ENCODE measurements around the gene PTGS1. TPM values are rescaled to one million over a fixed set of nuclear protein-coding genes. Genes with fewer than 3 reads are reported as not detected.

The PTGS1 gene
- polyA plus RNA-seq, 1 of the 3 experiments (the other 2 are of a cell fraction): 5.4 TPM

- no peak overlapping the region for H3K27ac ChIP-seq (ENCODE audit: low read depth in 2 of 2, low read length in 1 of 2)
- no peaks in the 10 kb centered on the region for H3K27me3 ChIP-seq (ENCODE audit: insufficient read depth)
- peaks cover 0 to 6% of the 10 kb centered on the region in 2 experiments; a peak in 1 of 4 replicates for H3K4me1 ChIP-seq (ENCODE audit: control insufficient read depth in 1 of 2, insufficient read depth in 2 of 2, low read depth in 1 of 2, low read length in 1 of 2)
- H2AFZ ChIP-seq (ENCODE audit: low read depth): no peak overlapping the region
- POLR2A ChIA-PET: no interaction called here
- CTCF ChIA-PET: interaction anchor here (2.3 to 21.3 kb wide), 5 partner anchors 8 to 253 kb away, joined by 11 to 528 read pairs (median 26); partner anchors contain the start of gene TTLL11
- no peaks in the 10 kb centered on the region for H4K20me1 ChIP-seq (ENCODE audit: insufficient read depth)
- no peaks in the 10 kb centered on the region for H3K36me3 ChIP-seq (replicated peaks in 1 of 2; ENCODE audit: control insufficient read depth in 1 of 2, insufficient read depth in 2 of 2, low read length in 1 of 2)
- TF ChIP-seq NFIC (IDR thresholded peaks at IDR 0.05; ENCODE audit: borderline replicate concordance) (no peak), PBX3 (IDR thresholded peaks at IDR 0.05) (no peak), ZBTB33 (IDR thresholded peaks at IDR 0.05; ENCODE audit: borderline replicate concordance, low read depth) (no peak), TEAD4 (IDR thresholded peaks at IDR 0.05; ENCODE audit: borderline replicate concordance, insufficient read depth) (no peak), GABPA (IDR thresholded peaks at IDR 0.05; ENCODE audit: low read depth) (no peak), NRF1 (IDR thresholded peaks at IDR 0.05; ENCODE audit: low read depth, low read length) (no peak), USF1 (IDR thresholded peaks at IDR 0.05; ENCODE audit: borderline replicate concordance, low read depth) (no peak), MAX (IDR thresholded peaks at IDR 0.05; ENCODE audit: low read depth) (no peak)
- H3K79me2 ChIP-seq (ENCODE audit: insufficient read depth): no peaks in the 10 kb centered on the region
- no peaks in the 10 kb centered on the region for H3K9me2 ChIP-seq
- WGBS (ENCODE audit: low lambda C conversion rate): 98% methylated on average over 2 of the region's 2 CpGs
- DNase-seq: no peak
- H3K4me2 ChIP-seq: no peak overlapping the region
- no peaks in the 10 kb centered on the region for H3F3A ChIP-seq (replicated peaks; ENCODE audit: insufficient read depth)
- no peak overlapping the region for H3K4me3 ChIP-seq (ENCODE audit: low read depth in 2 of 2, low read length in 1 of 2)
- no peak overlapping the region for H3K9ac ChIP-seq
- H3K9me3 ChIP-seq: no peaks in the 10 kb centered on the region
Observed at GRCh38 chr9:122348791-122349190, 22.0 kb upstream of the PTGS1 start.

GRCh38 chr9:122349201-122349600 is 21.6 kb upstream of the PTGS1 start:
- DNase-seq: no peak
- H3K4me1 ChIP-seq (ENCODE audit: control insufficient read depth in 1 of 2, insufficient read depth in 2 of 2, low read depth in 1 of 2, low read length in 1 of 2): peaks cover 0 to 6% of the 10 kb centered on the region in 2 experiments; a peak in 1 of 4 replicates
- CTCF ChIA-PET: interaction anchor here (1.7 to 21.3 kb wide), 11 partner anchors 8 to 253 kb away, joined by 7 to 528 read pairs (median 20); partner anchors contain the start of gene TTLL11
- POLR2A ChIA-PET: no interaction called here
- H3K36me3 ChIP-seq (replicated peaks in 1 of 2; ENCODE audit: control insufficient read depth in 1 of 2, insufficient read depth in 2 of 2, low read length in 1 of 2): no peaks in the 10 kb centered on the region
- H3K9me2 ChIP-seq: no peaks in the 10 kb centered on the region
- TF ChIP-seq JUND (IDR thresholded peaks at IDR 0.05) (no peak), CTCF (IDR thresholded peaks at IDR 0.05) (no peak), USF2 (IDR thresholded peaks at IDR 0.05; ENCODE audit: borderline replicate concordance, low read depth, low read length) (no peak)
- H3F3A ChIP-seq (replicated peaks; ENCODE audit: insufficient read depth): no peaks in the 10 kb centered on the region
- WGBS (ENCODE audit: low lambda C conversion rate): 71% methylated on average over 4 of the region's 4 CpGs
- no peak overlapping the region for H3K4me3 ChIP-seq (ENCODE audit: low read depth in 2 of 2, low read length in 1 of 2)
- H3K79me2 ChIP-seq (ENCODE audit: insufficient read depth): no peaks in the 10 kb centered on the region
- H3K9ac ChIP-seq: no peak overlapping the region
- H2AFZ ChIP-seq (ENCODE audit: low read depth): no peak overlapping the region
- no peak overlapping the region for H3K27ac ChIP-seq (ENCODE audit: low read depth in 2 of 2, low read length in 1 of 2)
- H3K27me3 ChIP-seq (ENCODE audit: insufficient read depth): no peaks in the 10 kb centered on the region
- no peak overlapping the region for H3K4me2 ChIP-seq
- no peaks in the 10 kb centered on the region for H3K9me3 ChIP-seq
- no peaks in the 10 kb centered on the region for H4K20me1 ChIP-seq (ENCODE audit: insufficient read depth)
